Endothelial cell of umbilical vein (primary cell): ENCODE measurements around the gene SGK2. TPM values are rescaled to one million over a fixed set of nuclear protein-coding genes. Genes with fewer than 3 reads are reported as not detected.

Experiments used
- BruUV-seq: library from RNA; stranded (reverse); fragments of 400-500 nt; replicated peaks from 2 replicates; lab custom pipeline; 2021; lab: Mats Ljungman, UMichigan
- CTCF ChIA-PET: fragments of 300-600, 350-600 bp; sonication (Branson Sonifier 250); formaldehyde crosslinking; loops from one replicate; lab custom pipeline; 2021; ENCODE audit warnings: antibody characterized with exemption, inconsistent platforms; lab: Charles Lee
- POLR2A ChIA-PET: fragments of 300-600, 350-600 bp; sonication (Branson Sonifier 250); formaldehyde crosslinking; loops from one replicate; lab custom pipeline; 2021; ENCODE audit warnings: antibody characterized with exemption, inconsistent platforms; lab: Charles Lee
- DNase-seq: peaks from one replicate; pipeline ENCODE4 v3.0.0-alpha.2; 2011; ENCODE audit warnings: low read depth, low spot score
- FAIRE-seq: peaks from 2 replicates; lab custom pipeline; 2011; peaks lifted over from hg19 to GRCh38; lab: Jason Lieb, UNC
- H2AFZ ChIP-seq: 2 replicates; pipeline ENCODE4 v1.6.0; 2012; ENCODE audit warnings: low read depth, low read length, control low read depth, inconsistent platforms
- H3K27ac ChIP-seq: 2 replicates; pipeline ENCODE4 v1.5.1; 2011; ENCODE audit warnings: low read depth, mild to moderate bottlenecking, control low read depth, low read length, moderate library complexity; ENCODE audit not compliant: insufficient read depth
- H3K27me3 ChIP-seq, 2 experiments: 2 replicates each; pipeline versions ENCODE4 v1.6.0 to v1.6.1; 2011; ENCODE audit warnings: low read length in 2 of 2, mixed read lengths in 1 of 2; ENCODE audit not compliant: control insufficient read depth in 2 of 2, insufficient read depth in 2 of 2
- H3K36me3 ChIP-seq, 2 experiments: 2 replicates in 1 of 2; 3 replicates in 1 of 2; pipeline ENCODE4 v1.5.1; 2011; ENCODE audit warnings: low read length in 2 of 2, mild to moderate bottlenecking in 1 of 2, moderate library complexity in 1 of 2; ENCODE audit not compliant: control insufficient read depth in 2 of 2, insufficient read depth in 2 of 2; ENCODE audit errors: extremely low read depth in 1 of 2
- H3K4me1 ChIP-seq: 3 replicates; pipeline ENCODE4 v1.5.1; 2011; ENCODE audit warnings: mild to moderate bottlenecking, low read length; ENCODE audit not compliant: control insufficient read depth, insufficient read depth; ENCODE audit errors: extremely low read depth
- H3K4me2 ChIP-seq: 2 replicates; pipeline ENCODE4 v1.6.1; 2011; ENCODE audit warnings: low read length, control low read depth, mixed read lengths; ENCODE audit not compliant: insufficient read depth
- H3K4me3 ChIP-seq, 3 experiments: fragments of 200-600 bp in 1 of 3; sonication (generic), shearing (Covaris generic) in 1 of 3; replicated peaks in 1 of 3; 2 replicates each; pipeline ENCODE4 v1.5.1; 2011 to 2016; ENCODE audit warnings: control low read depth in 3 of 3, low read length in 3 of 3, mild to moderate bottlenecking in 2 of 3, inconsistent platforms in 1 of 3, low read depth in 1 of 3, moderate library complexity in 1 of 3; ENCODE audit not compliant: insufficient read depth in 1 of 3
- H3K79me2 ChIP-seq: 2 replicates; pipeline ENCODE4 v1.6.0; 2012; ENCODE audit warnings: low read length, inconsistent platforms; ENCODE audit not compliant: control insufficient read depth, insufficient read depth
- H3K9ac ChIP-seq: replicated peaks from 2 replicates; pipeline ENCODE3; 2011; ENCODE audit warnings: low read length, control low read depth; ENCODE audit not compliant: insufficient read depth; ENCODE audit errors: extremely low read depth
- H3K9me1 ChIP-seq: replicated peaks from 3 replicates; pipeline ENCODE4 v1.6.0; 2011; ENCODE audit warnings: mild to moderate bottlenecking, low read length; ENCODE audit not compliant: control insufficient read depth, insufficient read depth; ENCODE audit errors: extremely low read depth
- H3K9me3 ChIP-seq: replicated peaks from 2 replicates; pipeline ENCODE4 v1.5.1; 2012; ENCODE audit warnings: low read length, inconsistent platforms; ENCODE audit not compliant: control insufficient read depth, insufficient read depth
- H4K20me1 ChIP-seq: replicated peaks from 2 replicates; pipeline ENCODE3; 2011; ENCODE audit warnings: mild to moderate bottlenecking, low read length; ENCODE audit not compliant: control insufficient read depth, insufficient read depth; ENCODE audit errors: extremely low read depth
- CTCF ChIP-seq, 2 donors: IDR thresholded peaks; 1 replicate in 1 of 2; 2 replicates in 1 of 2; pipeline ENCODE4 v1.5.1; 2011; ENCODE audit warnings: low read length in 2 of 2, mild to moderate bottlenecking in 2 of 2, moderate library complexity in 2 of 2, control low read depth in 1 of 2, inconsistent platforms in 1 of 2, low read depth in 1 of 2; ENCODE audit not compliant: insufficient read depth in 1 of 2; ENCODE audit errors: extremely low read depth in 1 of 2
- EZH2 ChIP-seq: IDR thresholded peaks from 2 replicates; pipeline ENCODE4 v1.6.1; 2012; ENCODE audit warnings: borderline replicate concordance, low read depth, mild to moderate bottlenecking, moderate library complexity, low read length, inconsistent platforms; ENCODE audit not compliant: severe bottlenecking
- FOS ChIP-seq: IDR thresholded peaks from 2 replicates; pipeline ENCODE4 v1.6.1; 2011; ENCODE audit warnings: mild to moderate bottlenecking, low read length, moderate library complexity, borderline replicate concordance; ENCODE audit not compliant: insufficient read depth
- GATA2 ChIP-seq: IDR thresholded peaks from 2 replicates; pipeline ENCODE4 v1.7.0; 2011; ENCODE audit warnings: low read depth, mild to moderate bottlenecking, moderate library complexity, mixed read lengths, low read length; ENCODE audit not compliant: insufficient read length, insufficient read depth
- JUN ChIP-seq: IDR thresholded peaks from 2 replicates; pipeline ENCODE4 v1.6.1; 2011; ENCODE audit warnings: borderline replicate concordance, low read depth; ENCODE audit not compliant: insufficient read length, insufficient read depth
- MYC ChIP-seq: IDR thresholded peaks from one replicate; pipeline ENCODE4 v1.6.1; 2011; ENCODE audit warnings: mild to moderate bottlenecking, low read depth, low read length
- POLR2A ChIP-seq: IDR thresholded peaks from 2 replicates; pipeline ENCODE4 v1.6.1; 2012; ENCODE audit warnings: low read depth, mild to moderate bottlenecking, control low read depth, low read length
- dilution Hi-C: fragments of 300-500 bp; cut with MboI; formaldehyde crosslinking; loops from one replicate; pipeline ENCODE4 v1.15.0; 2019; ENCODE audit warnings: low sequenced_read_pairs; ENCODE audit not compliant: extremely low pct_ligation_motif_present
- intact Hi-C: fragments of 100-400 bp; cut with micrococcal nuclease; formaldehyde crosslinking; loops from one replicate; pipeline ENCODE4 v1.10.0; 2022
- polyA plus RNA-seq, 4 experiments: library from polyadenylated mRNA; depleted of rRNA in 3 of 4; stranded (reverse) in 3 of 4; unstranded in 1 of 4; fragments of >200 nt; gene quantifications; 2 replicates each; pipeline versions ENCODE4 v1.2.1 to v1.2.3, GENCODE V29; 2011 to 2012; ENCODE audit warnings: missing spikeins in 1 of 4
- total RNA-seq: library from RNA; stranded (reverse); gene quantifications from 2 replicates; pipeline ENCODE4 v1.2.3, GENCODE V29; 2021

Gene SGK2
- total and polyA plus RNA-seq, 2 donors (not counting 3 experiments of a cell fraction or from before 2014, with no cell fraction given): 0.21 to 0.27 TPM

GRCh38 chr20:43529457-43530153, 29.2 kb upstream of the SGK2 start:
- Histone ChIP-seq H3K27me3 (no peaks in the 10 kb centered on the region), H3K4me3 (no peak overlapping the region), H3K79me2 (no peaks in the 10 kb centered on the region), H3K4me1 (no peaks in the 10 kb centered on the region), H3K9me1 (no peaks in the 10 kb centered on the region), H2AFZ (no peak overlapping the region), H3K27ac (no peak overlapping the region), H3K4me2 (no peak overlapping the region), H3K9ac (no peak overlapping the region), H3K36me3 (no peaks in the 10 kb centered on the region), H4K20me1 (no peaks in the 10 kb centered on the region), H3K9me3 (no peaks in the 10 kb centered on the region)
- CTCF ChIA-PET: interaction anchor here (0.6 to 6.9 kb wide), 5 partner anchors 8 to 219 kb away, joined by 3 to 48 read pairs (median 5); no protein-coding TSS in a partner anchor
- BruUV-seq: no TSS peak
- TF ChIP-seq GATA2: no peak
- no peak for TF ChIP-seq FOS
- no peak for TF ChIP-seq POLR2A
- no peak for TF ChIP-seq CTCF (IDR thresholded peaks at IDR 0.05; ENCODE audit: extremely low read depth in 1 of 2, insufficient read depth in 1 of 2, low read depth in 1 of 2, low read length in 2 of 2)
- TF ChIP-seq MYC: no peak
- TF ChIP-seq EZH2: no peak
- no peak for TF ChIP-seq JUN
- dilution Hi-C loops: no loop called here
- DNase-seq (no peak), FAIRE-seq (no peak)
- POLR2A ChIA-PET: no interaction called here
- intact Hi-C loops: no loop called here
